PC-9 (cell line): ENCODE data around the gene RNF220. TPM values are rescaled to one million over a fixed set of nuclear protein-coding genes. Genes with fewer than 3 reads are reported as not detected.
A peak's percentile ranks its signal among the peaks of the same experiment; 100 is the strongest.

Experiments
- BruUV-seq: library from RNA; stranded (reverse); fragments of 400-500 nt; replicated peaks from 2 replicates; lab custom pipeline; 2021; lab: Mats Ljungman, UMichigan
- CTCF ChIA-PET: fragments of 300-600 bp; sonication (Branson Sonifier 250); formaldehyde crosslinking; loops from one replicate; lab custom pipeline; 2022; ENCODE audit warnings: antibody characterized with exemption; lab: Charles Lee
- POLR2A ChIA-PET: fragments of 300-600 bp; sonication (Branson Sonifier 250); formaldehyde crosslinking; loops from one replicate; lab custom pipeline; 2022; ENCODE audit warnings: antibody characterized with exemption; ENCODE audit not compliant: unreplicated experiment; lab: Charles Lee
- DNase-seq, 2 experiments: peaks; one replicate each; pipeline versions ENCODE4 v3.0.0 to v3.0.0-alpha.2; 2015 to 2022; ENCODE audit warnings: mixed read lengths in 1 of 2
- H2AFZ ChIP-seq: fragments of 200-600 bp; sonication (generic); 2 replicates; pipeline ENCODE4 v1.8.1; 2017; ENCODE audit warnings: antibody characterized with exemption
- H3F3A ChIP-seq: fragments of 200-600 bp; sonication (generic); 2 replicates; pipeline ENCODE4 v1.8.1; 2017; ENCODE audit warnings: antibody characterized with exemption, mild to moderate bottlenecking, low read depth; ENCODE audit not compliant: insufficient read depth
- H3K27ac ChIP-seq: fragments of 200-600 bp; sonication (generic); 2 replicates; pipeline ENCODE4 v1.6.1; 2016; ENCODE audit warnings: mixed run types
- H3K27me3 ChIP-seq: fragments of 200-600 bp; sonication (generic); 2 replicates; pipeline ENCODE4 v1.6.1; 2016; ENCODE audit warnings: low read depth, mixed run types; ENCODE audit not compliant: insufficient read depth
- H3K36me3 ChIP-seq: fragments of 200-600 bp; sonication (generic); 2 replicates; pipeline ENCODE4 v1.6.1; 2016; ENCODE audit warnings: low read depth, mixed run types
- H3K4me1 ChIP-seq: fragments of 200-600 bp; sonication (generic); replicated peaks from 2 replicates; pipeline ENCODE4 v1.6.1; 2016; ENCODE audit warnings: mixed run types; ENCODE audit not compliant: insufficient read depth
- H3K4me2 ChIP-seq: fragments of 200-600 bp; sonication (generic); 2 replicates; pipeline ENCODE4 v1.6.1; 2017; ENCODE audit warnings: mixed run types
- H3K4me3 ChIP-seq: fragments of 200-600 bp; sonication (generic); 2 replicates; pipeline ENCODE4 v1.6.1; 2016; ENCODE audit warnings: mixed run types
- H3K79me2 ChIP-seq: fragments of 200-600 bp; sonication (generic); 2 replicates; pipeline ENCODE4 v1.6.1; 2017; ENCODE audit warnings: low read depth, mixed run types
- H3K9me2 ChIP-seq: fragments of 200-600 bp; sonication (generic); 2 replicates; pipeline ENCODE4 v1.8.1; 2017; ENCODE audit warnings: mild to moderate bottlenecking; ENCODE audit not compliant: insufficient read depth
- H3K9me3 ChIP-seq: fragments of 200-600 bp; sonication (generic); 2 replicates; pipeline ENCODE4 v1.8.1; 2016; ENCODE audit warnings: low read depth; ENCODE audit not compliant: insufficient read depth
- H4K20me1 ChIP-seq: fragments of 200-600 bp; sonication (generic); 2 replicates; pipeline ENCODE4 v1.8.1; 2017; ENCODE audit not compliant: insufficient read depth
- EZH2 ChIP-seq: fragments of 200-600 bp; sonication (generic); IDR thresholded peaks from 2 replicates; pipeline ENCODE4 v1.8.0; 2017; ENCODE audit warnings: antibody characterized with exemption, low read depth
- intact Hi-C: fragments of 100-400 bp; cut with micrococcal nuclease; formaldehyde crosslinking; loops from one replicate; pipeline ENCODE4 v1.10.0; 2022; ENCODE audit not compliant: unreplicated experiment
- total RNA-seq: library from RNA; stranded (reverse); gene quantifications from 2 replicates; pipeline ENCODE4 v1.2.3, GENCODE V29; 2021
- TF ChIP-seq, protein P1 (sequence below): fragments of 200-600 bp; sonication (generic); conservative IDR thresholded peaks from 2 replicates; pipeline ENCODE4 v1.6.1; 2017; ENCODE audit warnings: mixed run types, antibody characterized with exemption, mild to moderate bottlenecking, moderate library complexity

RNF220 gene
- total RNA-seq, 1 experiment from 2014 or later: 82.9 TPM

GRCh38 chr1:44547361-44547760 is 142.3 kb downstream of the RNF220 start:
- BruUV-seq: no TSS peak
- no peaks in the 10 kb centered on the region for H3K36me3 ChIP-seq
- no peaks in the 10 kb centered on the region for H4K20me1 ChIP-seq
- TF ChIP-seq, protein P1, sequence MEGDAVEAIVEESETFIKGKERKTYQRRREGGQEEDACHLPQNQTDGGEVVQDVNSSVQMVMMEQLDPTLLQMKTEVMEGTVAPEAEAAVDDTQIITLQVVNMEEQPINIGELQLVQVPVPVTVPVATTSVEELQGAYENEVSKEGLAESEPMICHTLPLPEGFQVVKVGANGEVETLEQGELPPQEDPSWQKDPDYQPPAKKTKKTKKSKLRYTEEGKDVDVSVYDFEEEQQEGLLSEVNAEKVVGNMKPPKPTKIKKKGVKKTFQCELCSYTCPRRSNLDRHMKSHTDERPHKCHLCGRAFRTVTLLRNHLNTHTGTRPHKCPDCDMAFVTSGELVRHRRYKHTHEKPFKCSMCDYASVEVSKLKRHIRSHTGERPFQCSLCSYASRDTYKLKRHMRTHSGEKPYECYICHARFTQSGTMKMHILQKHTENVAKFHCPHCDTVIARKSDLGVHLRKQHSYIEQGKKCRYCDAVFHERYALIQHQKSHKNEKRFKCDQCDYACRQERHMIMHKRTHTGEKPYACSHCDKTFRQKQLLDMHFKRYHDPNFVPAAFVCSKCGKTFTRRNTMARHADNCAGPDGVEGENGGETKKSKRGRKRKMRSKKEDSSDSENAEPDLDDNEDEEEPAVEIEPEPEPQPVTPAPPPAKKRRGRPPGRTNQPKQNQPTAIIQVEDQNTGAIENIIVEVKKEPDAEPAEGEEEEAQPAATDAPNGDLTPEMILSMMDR: no peak
- TF ChIP-seq EZH2: no peak
- no peaks in the 10 kb centered on the region for H3K27me3 ChIP-seq
- H3F3A ChIP-seq: peaks cover 4% of the 10 kb centered on the region; the same call in 1 of the 2 replicates
- POLR2A ChIA-PET: no interaction called here
- H3K4me2 ChIP-seq: 0 out of 2 replicates have a peak overlapping the region, but pooled peaks have one; percentile 12
- peaks cover 34% of the 10 kb centered on the region for H3K4me1 ChIP-seq
- no peaks in the 10 kb centered on the region for H3K9me2 ChIP-seq
- H3K79me2 ChIP-seq: no peaks in the 10 kb centered on the region
- no peaks in the 10 kb centered on the region for H3K9me3 ChIP-seq
- DNase-seq: no peak
- H3K27ac ChIP-seq: no peak overlapping the region
- no peak overlapping the region for H2AFZ ChIP-seq
- H3K4me3 ChIP-seq: no peak overlapping the region
- CTCF ChIA-PET: interaction anchor here (0.6 to 2.8 kb wide), 2 partner anchors 15 to 411 kb away, joined by 3 to 9 read pairs; no protein-coding TSS in a partner anchor
- intact Hi-C loops: no loop called here

GRCh38 chr1:44547837-44548236 is 142.8 kb downstream of the RNF220 start:
- Histone ChIP-seq H3K36me3 (no peaks in the 10 kb centered on the region), H3K4me2 (no peak overlapping the region), H3K4me3 (no peak overlapping the region), H3F3A (peaks cover 6% of the 10 kb centered on the region; the same call in 1 of the 2 replicates), H3K4me1 (peaks cover 37% of the 10 kb centered on the region), H3K9me2 (no peaks in the 10 kb centered on the region), H3K27me3 (no peaks in the 10 kb centered on the region), H2AFZ (no peak overlapping the region), H4K20me1 (no peaks in the 10 kb centered on the region), H3K27ac (no peak overlapping the region), H3K79me2 (no peaks in the 10 kb centered on the region), H3K9me3 (no peaks in the 10 kb centered on the region)
- BruUV-seq: no TSS peak
- ChIA-PET CTCF (interaction anchor here (2.8 kb wide), 1 partner anchor 16 kb away, joined by 9 read pairs; no protein-coding TSS in a partner anchor), POLR2A (no interaction called here)
- DNase-seq: no peak
- intact Hi-C loops: no loop called here
- TF ChIP-seq, protein P1: no peak
- TF ChIP-seq EZH2: no peak

- ChIA-PET CTCF (no interaction called here), POLR2A (interaction anchor here (0.6 kb wide), 1 partner anchor 1200 kb away, joined by 4 read pairs; no protein-coding TSS in a partner anchor)
- H3K9me3 ChIP-seq: no peaks in the 10 kb centered on the region
- no peak overlapping the region for H3K4me3 ChIP-seq
- no peak overlapping the region for H3K4me2 ChIP-seq
- H3K36me3 ChIP-seq: no peaks in the 10 kb centered on the region
- H3K27me3 ChIP-seq: no peaks in the 10 kb centered on the region
- H2AFZ ChIP-seq: no peak overlapping the region
- H3K79me2 ChIP-seq: no peaks in the 10 kb centered on the region
- TF ChIP-seq, protein P1: no peak
- TF ChIP-seq EZH2: no peak
- no TSS peak for BruUV-seq
- no peak overlapping the region for H3K27ac ChIP-seq
- H3K9me2 ChIP-seq: no peaks in the 10 kb centered on the region
- DNase-seq: no peak
- no peaks in the 10 kb centered on the region for H4K20me1 ChIP-seq
- peaks cover 20% of the 10 kb centered on the region for H3F3A ChIP-seq
- peaks cover 54% of the 10 kb centered on the region for H3K4me1 ChIP-seq
- intact Hi-C loops: no loop called here
Observed at GRCh38 chr1:44549510-44549909, 144.5 kb downstream of the RNF220 start.
